Stomach (tissue), 4 donors: ENCODE measurements around the gene CDC42BPB.

Experiments
- POLR2A ChIP-seq, 4 donors: fragments of 450-650 bp; IDR thresholded peaks; one replicate each; pipeline ENCODE4 v1.6.1; 2016; ENCODE audit warnings: antibody characterized with exemption in 4 of 4, control low read depth in 2 of 4, mild to moderate bottlenecking in 1 of 4, moderate library complexity in 1 of 4
- POLR2AphosphoS5 ChIP-seq, 3 donors: sonication (generic); formaldehyde crosslinking; IDR thresholded peaks; one replicate each; pipeline ENCODE4 v1.6.1; 2016; ENCODE audit warnings: antibody characterized with exemption in 3 of 3
- TF ChIP-seq, protein P1 (sequence below), 7 experiments: fragments of 450-650 bp in 4 of 7; fragments of 200-600 bp in 3 of 7; sonication (generic) in 3 of 7; IDR thresholded peaks; one replicate each; pipeline ENCODE4 v1.5.1; 2016 to 2019; ENCODE audit warnings: antibody characterized with exemption in 7 of 7, control low read depth in 2 of 7, mild to moderate bottlenecking in 1 of 7

DNA sequence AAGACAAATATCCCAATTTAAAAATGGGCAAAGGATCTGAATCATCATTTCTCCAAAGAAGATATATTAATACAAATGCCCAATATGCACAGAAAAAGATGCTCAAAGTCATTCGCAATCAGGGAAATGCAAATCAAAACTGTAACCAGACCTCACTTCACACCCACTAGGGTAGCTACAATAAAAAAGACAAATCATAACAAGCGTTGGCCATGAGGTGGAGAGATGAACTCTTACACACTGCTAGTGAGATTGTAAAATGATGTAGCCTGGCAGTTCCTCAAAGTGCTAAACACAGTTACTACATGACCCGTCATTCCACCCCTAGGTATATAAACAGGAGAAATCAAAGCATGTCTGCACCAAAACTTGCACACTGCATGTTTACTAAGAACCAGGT, 30.4 kb downstream of the CDC42BPB start:
- TF ChIP-seq, protein P1, sequence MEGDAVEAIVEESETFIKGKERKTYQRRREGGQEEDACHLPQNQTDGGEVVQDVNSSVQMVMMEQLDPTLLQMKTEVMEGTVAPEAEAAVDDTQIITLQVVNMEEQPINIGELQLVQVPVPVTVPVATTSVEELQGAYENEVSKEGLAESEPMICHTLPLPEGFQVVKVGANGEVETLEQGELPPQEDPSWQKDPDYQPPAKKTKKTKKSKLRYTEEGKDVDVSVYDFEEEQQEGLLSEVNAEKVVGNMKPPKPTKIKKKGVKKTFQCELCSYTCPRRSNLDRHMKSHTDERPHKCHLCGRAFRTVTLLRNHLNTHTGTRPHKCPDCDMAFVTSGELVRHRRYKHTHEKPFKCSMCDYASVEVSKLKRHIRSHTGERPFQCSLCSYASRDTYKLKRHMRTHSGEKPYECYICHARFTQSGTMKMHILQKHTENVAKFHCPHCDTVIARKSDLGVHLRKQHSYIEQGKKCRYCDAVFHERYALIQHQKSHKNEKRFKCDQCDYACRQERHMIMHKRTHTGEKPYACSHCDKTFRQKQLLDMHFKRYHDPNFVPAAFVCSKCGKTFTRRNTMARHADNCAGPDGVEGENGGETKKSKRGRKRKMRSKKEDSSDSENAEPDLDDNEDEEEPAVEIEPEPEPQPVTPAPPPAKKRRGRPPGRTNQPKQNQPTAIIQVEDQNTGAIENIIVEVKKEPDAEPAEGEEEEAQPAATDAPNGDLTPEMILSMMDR (IDR thresholded peaks at IDR 0.05), result no peak
- TF ChIP-seq POLR2AphosphoS5 (IDR thresholded peaks at IDR 0.05), result no peak
- TF ChIP-seq POLR2A (IDR thresholded peaks at IDR 0.05), result no peak
